Activated CD4-positive, alpha-beta T cell treated with anti-CD3 and anti-CD28 coated beads, Interleukin-2, amount 50 U/mL, for 24 hours (primary cell): Measurements from ENCODE around the gene NEGR1.

Experiments
- DNase-seq, 2 donors: peaks; one replicate each; pipeline ENCODE4 v3.0.0-alpha.2; 2020; ENCODE audit warnings: low read depth in 1 of 2, low spot score in 1 of 2

Gene NEGR1

GRCh38 chr1:71717186-71717585 lies 565.2 kb downstream of the NEGR1 start:
- no peak for DNase-seq

- no peak for DNase-seq
These were observed 570.9 kb downstream of the NEGR1 start for GRCh38 chr1:71711456-71711855.

- no peak for DNase-seq
These were observed 576.2 kb downstream of the NEGR1 start for GRCh38 chr1:71706029-71706671.

- DNase-seq, result no peak
These were observed 584.2 kb downstream of the NEGR1 start for GRCh38 chr1:71698186-71698585.

- no peak for DNase-seq
These were observed 586.5 kb downstream of the NEGR1 start for GRCh38 chr1:71695821-71696220.

- no peak for DNase-seq
These were observed 587.3 kb downstream of the NEGR1 start for GRCh38 chr1:71695084-71695483.

GRCh38 chr1:71693581-71693980 lies 588.8 kb downstream of the NEGR1 start:
- DNase-seq, result no peak

GRCh38 chr1:71689635-71690034 lies 592.7 kb downstream of the NEGR1 start:
- DNase-seq, result no peak

- no peak for DNase-seq
These were observed 595.0 kb downstream of the NEGR1 start for GRCh38 chr1:71687376-71687775.

GRCh38 chr1:71676979-71677925 lies 605.1 kb downstream of the NEGR1 start:
- DNase-seq, result no peak

GRCh38 chr1:71668065-71668464 lies 614.3 kb downstream of the NEGR1 start:
- no peak for DNase-seq

- no peak for DNase-seq
These were observed 615.1 kb downstream of the NEGR1 start for GRCh38 chr1:71667216-71667615.

- no peak for DNase-seq
These were observed 615.7 kb downstream of the NEGR1 start for GRCh38 chr1:71666609-71667008.

GRCh38 chr1:71660411-71660810 lies 621.9 kb downstream of the NEGR1 start:
- DNase-seq, result no peak

- no peak for DNase-seq
These were observed 624.3 kb downstream of the NEGR1 start for GRCh38 chr1:71657891-71658679.

GRCh38 chr1:71656902-71657301 lies 625.4 kb downstream of the NEGR1 start:
- DNase-seq, result no peak

GRCh38 chr1:71655604-71656003 lies 626.7 kb downstream of the NEGR1 start:
- no peak for DNase-seq

- no peak for DNase-seq
These were observed 628.4 kb downstream of the NEGR1 start for GRCh38 chr1:71653952-71654351.

- no peak for DNase-seq
These were observed 631.1 kb downstream of the NEGR1 start for GRCh38 chr1:71651214-71651613.

- no peak for DNase-seq
These were observed 632.2 kb downstream of the NEGR1 start for GRCh38 chr1:71650119-71650518.

- no peak for DNase-seq
These were observed 632.7 kb downstream of the NEGR1 start for GRCh38 chr1:71649608-71650007.
